Activated naive CD8-positive, alpha-beta T cell treated with anti-CD3 and anti-CD28 coated beads, Interleukin-2, amount 50 U/mL, for 24 hours (primary cell): ENCODE measurements around the gene DHDH.
"Not testable (repeated sequence)": the region's sequence is repeated elsewhere in the genome, so short reads cannot be mapped to it uniquely, and the experiment has no call there.

Experiments
- ATAC-seq: fragments of 150-1000 bp; cut with Tn5 transposase; one replicate; pipeline ENCODE4 v1.10.0; 2021
- DNase-seq: peaks from one replicate; pipeline ENCODE4 v3.0.0; 2021
- H3K27ac Mint-ChIP-seq: one replicate; pipeline ENCODE4 v1.8.0; 2021; ENCODE audit warnings: mild to moderate bottlenecking, mixed read lengths
- H3K27me3 Mint-ChIP-seq: one replicate; pipeline ENCODE4 v1.8.0; 2021; ENCODE audit warnings: mixed read lengths
- H3K36me3 Mint-ChIP-seq: one replicate; pipeline ENCODE4 v1.8.0; 2021; ENCODE audit warnings: low read depth, mixed read lengths
- H3K4me1 Mint-ChIP-seq: one replicate; pipeline ENCODE4 v1.8.0; 2021; ENCODE audit warnings: mixed read lengths
- H3K4me3 Mint-ChIP-seq: one replicate; pipeline ENCODE4 v1.8.0; 2021; ENCODE audit warnings: mild to moderate bottlenecking, moderate library complexity, mixed read lengths
- H3K9me3 Mint-ChIP-seq: one replicate; pipeline ENCODE4 v1.8.0; 2021; ENCODE audit warnings: mixed read lengths

The DHDH gene

DNA sequence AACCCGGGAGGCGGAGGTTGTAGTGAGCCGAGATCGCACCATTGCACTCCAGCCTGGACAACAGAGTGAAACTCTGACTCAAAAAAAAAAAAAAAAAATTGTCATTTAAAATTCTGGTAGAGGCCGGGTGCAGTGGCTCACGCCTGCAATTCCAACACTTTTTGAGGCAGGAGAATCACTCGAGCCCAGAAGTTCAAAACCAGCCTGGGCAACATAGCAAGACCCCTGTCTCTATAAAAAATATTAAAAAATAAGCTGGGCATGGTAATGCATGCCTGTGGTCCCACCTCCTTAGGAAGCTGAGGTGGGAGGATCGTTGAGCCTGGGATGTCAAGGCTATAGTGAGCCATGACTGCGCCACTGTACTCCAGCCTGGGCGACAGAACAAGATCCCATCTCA is 27.2 kb upstream of the DHDH start:
- Mint-ChIP-seq H3K36me3 (peaks cover 41% of the 10 kb centered on the region), H3K27me3 (no peaks in the 10 kb centered on the region), H3K27ac (no peak overlapping the region), H3K4me1 (peaks cover 9% of the 10 kb centered on the region), H3K4me3 (no peak overlapping the region), H3K9me3 (no peaks in the 10 kb centered on the region)
- DNase-seq (no peak), ATAC-seq (no peak)

DNA sequence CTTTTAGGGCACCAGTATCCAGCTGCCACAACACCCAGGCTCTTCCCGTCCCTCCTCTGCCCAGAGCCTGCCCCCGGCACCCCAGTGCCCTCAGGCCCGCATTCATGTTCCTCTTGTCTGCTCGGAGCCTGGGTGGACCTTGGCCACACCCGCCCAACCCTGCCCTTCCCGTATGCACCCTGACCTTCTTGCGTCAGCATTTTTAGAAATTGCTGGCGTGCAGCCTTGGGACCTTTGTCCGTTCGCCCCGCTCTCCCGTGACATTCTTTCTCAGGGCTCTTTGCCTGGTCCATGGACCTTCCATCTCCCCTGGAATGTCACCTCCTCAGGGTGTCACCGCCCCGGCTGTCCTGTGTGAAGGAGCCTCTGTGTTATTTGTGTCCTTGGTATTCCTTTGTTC is 25.8 kb upstream of the DHDH start:
- no peak overlapping the region for H3K4me3 Mint-ChIP-seq
- peaks cover 41% of the 10 kb centered on the region for H3K36me3 Mint-ChIP-seq
- no peak overlapping the region for H3K27ac Mint-ChIP-seq
- no peaks in the 10 kb centered on the region for H3K27me3 Mint-ChIP-seq
- H3K4me1 Mint-ChIP-seq = peaks cover under 1% of the 10 kb centered on the region
- ATAC-seq (no peak), DNase-seq (no peak)
- H3K9me3 Mint-ChIP-seq = no peaks in the 10 kb centered on the region

DNA sequence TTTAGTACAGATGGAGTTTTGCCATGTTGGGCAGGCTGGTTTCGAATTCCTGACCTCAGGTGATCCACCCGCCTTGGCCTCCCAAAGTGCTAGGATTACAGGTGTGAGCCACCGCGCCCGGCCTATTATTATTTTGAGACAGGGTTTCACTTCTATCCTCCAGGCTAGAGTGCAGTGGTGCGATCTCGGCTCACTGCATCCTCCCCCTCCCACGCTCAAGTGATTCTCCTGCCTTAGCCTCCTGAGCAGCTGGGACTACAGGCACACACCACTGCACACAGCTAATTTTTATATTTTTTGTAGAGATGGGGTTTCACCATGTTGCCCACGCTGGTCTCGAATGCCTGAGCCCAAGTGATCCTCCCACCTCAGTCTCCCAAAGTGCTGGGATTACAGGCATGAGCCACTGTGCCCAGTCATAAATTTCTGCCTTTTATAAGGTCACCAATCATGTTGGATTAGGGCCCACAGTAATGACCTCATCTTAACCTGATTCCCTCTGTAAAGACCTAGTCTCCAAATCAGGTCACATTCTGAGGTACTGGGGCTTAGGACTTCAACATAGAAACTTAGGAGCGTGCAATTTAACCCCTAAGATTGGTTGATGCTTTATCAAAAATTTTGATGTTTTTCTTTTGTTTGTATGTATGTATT is 23.9 kb upstream of the DHDH start:
- not testable (repeated sequence) for H3K27ac Mint-ChIP-seq, DNase-seq, ATAC-seq

DNA sequence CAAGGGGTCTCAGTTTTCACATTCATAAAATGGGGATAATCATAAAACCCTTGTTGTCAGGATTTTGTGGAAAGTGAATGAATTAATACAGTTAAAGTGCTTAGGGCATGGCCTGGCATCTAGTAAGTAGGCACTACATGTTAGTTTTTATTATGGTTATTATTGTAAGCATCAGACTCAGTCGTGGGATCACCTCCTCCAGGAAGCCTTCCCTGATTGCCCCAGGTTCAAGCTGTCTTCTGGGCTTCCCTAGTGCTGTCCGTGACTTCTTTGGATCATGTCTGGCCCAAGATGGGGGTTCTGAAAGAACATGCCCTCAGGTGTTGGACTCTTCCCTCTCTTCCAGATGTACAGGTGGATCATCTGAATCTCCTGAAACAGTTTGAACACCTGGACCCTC is 22.7 kb upstream of the DHDH start:
- H3K4me1 Mint-ChIP-seq = no peaks in the 10 kb centered on the region
- H3K9me3 Mint-ChIP-seq = no peaks in the 10 kb centered on the region
- H3K27me3 Mint-ChIP-seq = no peaks in the 10 kb centered on the region
- H3K4me3 Mint-ChIP-seq = no peak overlapping the region
- DNase-seq (no peak), ATAC-seq (no peak)
- H3K27ac Mint-ChIP-seq = no peak overlapping the region
- H3K36me3 Mint-ChIP-seq = peaks cover 43% of the 10 kb centered on the region

More for the DNA sequence above, 23.9 kb upstream of the DHDH start:
- H3K9me3 Mint-ChIP-seq, H3K4me1 Mint-ChIP-seq, H3K4me3 Mint-ChIP-seq, H3K27me3 Mint-ChIP-seq: not testable (repeated sequence)
- peaks cover 52% of the 10 kb centered on the region for H3K36me3 Mint-ChIP-seq

DNA sequence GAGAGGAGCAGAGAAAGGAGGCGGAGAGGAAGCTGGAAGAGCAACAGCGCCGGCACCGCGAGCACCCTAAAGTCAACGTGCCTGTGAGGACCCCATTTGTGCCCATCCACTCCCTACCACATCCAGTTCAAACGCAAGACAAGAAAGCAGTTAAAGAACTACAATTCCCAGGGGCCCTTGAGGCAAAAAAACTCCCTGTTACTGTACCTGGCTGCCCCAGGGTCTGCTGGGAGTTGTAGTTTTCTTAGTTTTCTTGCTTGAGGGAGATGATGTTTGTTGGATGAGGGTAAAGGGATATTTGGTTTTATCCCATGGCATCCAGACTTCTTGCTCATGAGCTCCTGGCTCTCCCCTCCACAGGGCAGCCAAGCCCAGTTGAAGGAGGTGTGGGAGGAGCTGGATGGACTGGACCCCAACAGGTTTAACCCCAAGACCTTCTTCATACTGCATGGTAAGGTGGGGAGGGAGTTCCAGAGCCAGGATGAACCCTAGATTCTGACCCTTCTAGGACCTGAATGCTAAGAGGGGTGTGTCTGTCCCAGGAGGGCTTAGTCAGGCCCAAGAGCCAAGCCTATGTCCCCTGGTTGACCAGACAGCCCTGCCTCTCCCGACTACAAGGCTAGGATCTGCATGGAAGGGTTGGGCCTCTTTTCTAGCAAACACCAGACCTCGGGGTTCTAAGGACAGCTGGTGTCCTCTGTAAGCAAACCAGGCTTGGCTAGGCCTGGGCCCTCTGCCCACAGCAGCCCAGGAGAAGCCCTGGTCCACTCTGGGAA is 20.2 kb upstream of the DHDH start:
- no peaks in the 10 kb centered on the region for H3K9me3 Mint-ChIP-seq
- DNase-seq = no peak
- no peaks in the 10 kb centered on the region for H3K4me1 Mint-ChIP-seq
- peak; percentile 28 for ATAC-seq
- H3K4me3 Mint-ChIP-seq = no peak overlapping the region
- H3K27me3 Mint-ChIP-seq = no peaks in the 10 kb centered on the region
- H3K27ac Mint-ChIP-seq = no peak overlapping the region
- H3K36me3 Mint-ChIP-seq = peaks cover 32% of the 10 kb centered on the region

DNA sequence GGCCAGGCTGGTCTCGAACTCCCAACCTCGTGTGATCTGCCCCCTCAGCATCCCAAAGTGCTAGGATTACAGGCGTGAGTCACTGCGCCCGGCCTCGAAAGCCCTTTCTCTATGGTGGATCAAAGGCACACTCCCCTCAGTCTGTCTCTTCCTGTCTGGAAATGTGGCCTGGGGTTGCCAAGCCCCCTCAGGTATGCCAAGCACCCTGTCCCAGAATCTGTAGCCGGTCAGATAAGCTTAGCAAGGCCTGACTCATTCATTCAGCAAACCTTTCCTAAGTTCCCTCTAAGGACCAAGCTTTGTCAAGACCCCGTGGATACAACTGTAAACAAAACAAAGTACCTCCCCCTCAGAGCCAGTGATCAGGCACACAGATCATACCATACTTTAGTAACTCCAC is 19.3 kb upstream of the DHDH start:
- no peak overlapping the region for H3K4me3 Mint-ChIP-seq
- H3K36me3 Mint-ChIP-seq = peaks cover 38% of the 10 kb centered on the region
- no peaks in the 10 kb centered on the region for H3K4me1 Mint-ChIP-seq
- DNase-seq (no peak), ATAC-seq (no peak)
- no peaks in the 10 kb centered on the region for H3K27me3 Mint-ChIP-seq
- H3K27ac Mint-ChIP-seq = no peak overlapping the region
- no peaks in the 10 kb centered on the region for H3K9me3 Mint-ChIP-seq

DNA sequence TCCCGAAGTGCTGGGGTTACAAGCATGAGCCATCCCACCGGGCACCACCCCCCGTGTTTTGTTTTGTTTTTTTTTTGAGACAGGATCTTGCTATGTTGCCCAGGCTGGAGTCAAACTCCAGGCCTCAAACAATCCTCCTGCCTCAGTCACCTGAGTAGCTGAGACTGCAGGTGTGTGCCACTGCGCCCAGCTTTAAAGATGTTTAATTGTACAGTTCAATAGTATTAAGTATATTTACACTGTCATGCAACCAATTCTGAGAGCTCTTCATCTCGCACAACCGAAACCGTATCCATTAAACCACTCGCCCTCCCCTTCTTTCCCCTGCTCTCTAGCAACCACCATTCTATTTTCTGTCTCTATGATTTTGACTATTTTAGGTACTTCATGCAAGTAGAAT is 17.7 kb upstream of the DHDH start:
- H3K4me3 Mint-ChIP-seq = no peak overlapping the region
- no peaks in the 10 kb centered on the region for H3K27me3 Mint-ChIP-seq
- DNase-seq (no peak), ATAC-seq (no peak)
- no peak overlapping the region for H3K27ac Mint-ChIP-seq
- H3K9me3 Mint-ChIP-seq = no peaks in the 10 kb centered on the region
- H3K36me3 Mint-ChIP-seq = peaks cover 31% of the 10 kb centered on the region
- no peaks in the 10 kb centered on the region for H3K4me1 Mint-ChIP-seq

DNA sequence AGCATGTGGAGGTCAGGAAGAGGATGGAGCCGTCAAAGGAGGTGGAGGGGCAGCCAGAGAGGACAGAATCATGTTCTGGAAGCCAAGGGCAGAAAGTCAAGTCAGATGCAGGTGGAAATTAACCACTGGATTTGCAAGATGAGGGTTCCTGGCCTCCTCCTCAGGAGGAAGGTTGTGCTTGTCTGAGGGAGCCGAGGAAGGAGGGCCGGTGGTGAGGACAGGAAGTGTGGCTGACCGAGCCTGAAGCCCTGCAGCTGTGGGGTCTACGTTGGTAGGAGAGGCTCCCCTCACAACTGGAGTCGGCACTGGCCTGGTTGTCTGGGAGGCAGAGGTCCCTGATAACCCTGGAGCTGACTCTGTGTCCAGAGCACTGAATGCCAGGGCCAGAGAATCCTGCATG is 15.4 kb upstream of the DHDH start:
- Mint-ChIP-seq H3K4me3 (no peak overlapping the region), H3K9me3 (no peaks in the 10 kb centered on the region), H3K27ac (no peak overlapping the region), H3K36me3 (peaks cover 17% of the 10 kb centered on the region), H3K4me1 (no peaks in the 10 kb centered on the region), H3K27me3 (no peaks in the 10 kb centered on the region)
- ATAC-seq (no peak), DNase-seq (no peak)

DNA sequence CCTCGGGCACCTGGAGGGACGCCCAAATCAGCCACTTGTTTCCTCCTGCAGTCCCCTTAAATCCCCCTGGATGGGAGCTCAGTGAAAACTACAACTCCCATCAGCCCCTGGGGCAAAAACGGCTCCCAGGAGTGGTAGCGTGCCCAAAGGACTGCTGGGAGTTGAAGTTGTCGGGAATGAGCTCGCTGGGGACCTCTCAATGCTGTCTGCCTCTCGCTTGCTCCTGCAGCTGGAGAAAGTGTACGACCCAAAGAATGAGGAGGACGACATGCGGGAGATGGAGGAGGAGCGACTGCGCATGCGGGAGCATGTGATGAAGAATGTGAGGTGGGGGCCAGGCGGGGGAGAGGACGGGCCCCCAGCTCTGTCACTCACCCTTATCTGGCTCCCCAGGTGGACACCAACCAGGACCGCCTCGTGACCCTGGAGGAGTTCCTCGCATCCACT is 14.7 kb upstream of the DHDH start:
- H3K4me3 Mint-ChIP-seq = no peak overlapping the region
- peak; percentile 53 for ATAC-seq
- H3K9me3 Mint-ChIP-seq = no peaks in the 10 kb centered on the region
- H3K27me3 Mint-ChIP-seq = no peaks in the 10 kb centered on the region
- no peaks in the 10 kb centered on the region for H3K4me1 Mint-ChIP-seq
- no peak for DNase-seq
- peaks cover 17% of the 10 kb centered on the region for H3K36me3 Mint-ChIP-seq
- no peak overlapping the region for H3K27ac Mint-ChIP-seq

DNA sequence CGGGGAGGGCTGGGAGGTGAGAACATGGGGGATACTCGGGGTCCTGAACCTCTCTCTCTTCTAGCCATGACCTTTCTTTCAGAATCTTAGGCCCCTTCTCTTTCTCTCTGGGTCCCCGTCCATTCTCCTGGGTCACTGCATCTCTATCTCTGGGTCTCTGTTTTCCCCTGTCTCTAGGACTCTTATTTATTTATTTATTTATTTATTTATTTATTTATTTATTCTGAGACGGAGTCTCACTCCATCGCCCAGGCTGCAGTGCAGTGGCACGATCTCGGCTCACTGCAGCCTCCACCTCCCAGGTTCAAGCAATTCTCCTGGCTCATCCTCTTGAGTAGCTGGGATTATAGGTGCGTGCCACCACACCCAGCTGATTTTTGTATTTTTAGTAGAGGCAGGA is 14.2 kb upstream of the DHDH start:
- H3K4me3 Mint-ChIP-seq, DNase-seq, H3K9me3 Mint-ChIP-seq, H3K4me1 Mint-ChIP-seq, ATAC-seq, H3K27me3 Mint-ChIP-seq, H3K27ac Mint-ChIP-seq: not testable (repeated sequence)
- peaks cover 15% of the 10 kb centered on the region for H3K36me3 Mint-ChIP-seq

DNA sequence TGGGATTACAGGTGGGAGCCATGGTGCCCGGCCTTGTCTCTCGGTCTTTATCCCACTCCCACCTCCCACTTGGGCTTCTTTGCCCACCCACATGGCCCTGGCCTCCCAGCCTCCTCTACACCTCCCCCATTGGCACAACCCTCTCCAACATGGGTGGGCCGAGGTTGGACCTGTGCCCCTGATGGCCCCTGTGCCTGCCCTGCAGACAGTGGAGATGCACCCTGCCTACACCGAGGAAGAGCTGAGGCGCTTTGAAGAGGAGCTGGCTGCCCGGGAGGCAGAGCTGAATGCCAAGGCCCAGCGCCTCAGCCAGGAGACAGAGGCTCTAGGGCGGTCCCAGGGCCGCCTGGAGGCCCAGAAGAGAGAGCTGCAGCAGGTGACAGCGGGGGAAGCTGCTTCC is 12.6 kb upstream of the DHDH start:
- Mint-ChIP-seq H3K27ac (no peak overlapping the region), H3K9me3 (no peaks in the 10 kb centered on the region)

DNA sequence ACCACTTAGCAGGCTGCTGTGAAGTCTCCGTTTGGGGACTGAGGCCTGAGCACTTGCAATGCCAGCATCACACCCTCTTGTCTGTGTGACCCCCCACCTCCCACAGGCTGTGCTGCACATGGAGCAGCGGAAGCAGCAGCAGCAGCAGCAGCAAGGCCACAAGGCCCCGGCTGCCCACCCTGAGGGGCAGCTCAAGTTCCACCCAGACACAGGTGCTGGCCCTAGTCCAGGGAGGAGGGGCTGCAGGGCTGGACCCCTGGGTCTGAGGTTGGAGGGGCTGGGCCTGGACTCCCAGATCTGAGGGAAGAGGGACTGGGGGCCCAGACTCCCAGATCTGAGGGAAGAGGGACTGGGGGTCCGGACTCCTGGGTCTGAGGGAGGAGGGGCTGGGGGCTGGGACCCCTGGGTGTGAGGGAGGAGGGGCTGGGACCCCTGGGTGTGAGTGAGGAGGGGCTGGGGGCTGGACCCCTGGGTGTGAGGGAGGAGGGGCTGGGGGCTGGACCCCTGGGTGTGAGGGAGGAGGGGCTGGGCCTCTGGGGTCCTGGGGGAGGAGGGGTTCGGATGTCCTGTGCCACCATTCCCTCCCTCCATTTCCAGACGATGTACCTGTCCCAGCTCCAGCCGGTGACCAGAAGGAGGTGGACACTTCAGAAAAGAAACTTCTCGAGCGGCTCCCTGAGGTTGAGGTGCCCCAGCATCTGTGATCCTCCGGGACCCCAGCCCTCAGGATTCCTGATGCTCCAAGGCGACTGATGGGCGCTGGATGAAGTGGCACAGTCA is 11.6 kb upstream of the DHDH start:
- H3K36me3 Mint-ChIP-seq = peaks cover 9% of the 10 kb centered on the region
- ATAC-seq (no peak), DNase-seq (no peak)
- no peaks in the 10 kb centered on the region for H3K9me3 Mint-ChIP-seq
- no peak overlapping the region for H3K4me3 Mint-ChIP-seq
- no peak overlapping the region for H3K27ac Mint-ChIP-seq
- H3K27me3 Mint-ChIP-seq = no peaks in the 10 kb centered on the region
- H3K4me1 Mint-ChIP-seq = peaks cover 5% of the 10 kb centered on the region

More for the DNA sequence above, 12.6 kb upstream of the DHDH start:
- ATAC-seq (no peak), DNase-seq (no peak)
- H3K4me1 Mint-ChIP-seq = no peaks in the 10 kb centered on the region
- H3K27me3 Mint-ChIP-seq = no peaks in the 10 kb centered on the region
- H3K36me3 Mint-ChIP-seq = peaks cover 10% of the 10 kb centered on the region
- no peak overlapping the region for H3K4me3 Mint-ChIP-seq

DNA sequence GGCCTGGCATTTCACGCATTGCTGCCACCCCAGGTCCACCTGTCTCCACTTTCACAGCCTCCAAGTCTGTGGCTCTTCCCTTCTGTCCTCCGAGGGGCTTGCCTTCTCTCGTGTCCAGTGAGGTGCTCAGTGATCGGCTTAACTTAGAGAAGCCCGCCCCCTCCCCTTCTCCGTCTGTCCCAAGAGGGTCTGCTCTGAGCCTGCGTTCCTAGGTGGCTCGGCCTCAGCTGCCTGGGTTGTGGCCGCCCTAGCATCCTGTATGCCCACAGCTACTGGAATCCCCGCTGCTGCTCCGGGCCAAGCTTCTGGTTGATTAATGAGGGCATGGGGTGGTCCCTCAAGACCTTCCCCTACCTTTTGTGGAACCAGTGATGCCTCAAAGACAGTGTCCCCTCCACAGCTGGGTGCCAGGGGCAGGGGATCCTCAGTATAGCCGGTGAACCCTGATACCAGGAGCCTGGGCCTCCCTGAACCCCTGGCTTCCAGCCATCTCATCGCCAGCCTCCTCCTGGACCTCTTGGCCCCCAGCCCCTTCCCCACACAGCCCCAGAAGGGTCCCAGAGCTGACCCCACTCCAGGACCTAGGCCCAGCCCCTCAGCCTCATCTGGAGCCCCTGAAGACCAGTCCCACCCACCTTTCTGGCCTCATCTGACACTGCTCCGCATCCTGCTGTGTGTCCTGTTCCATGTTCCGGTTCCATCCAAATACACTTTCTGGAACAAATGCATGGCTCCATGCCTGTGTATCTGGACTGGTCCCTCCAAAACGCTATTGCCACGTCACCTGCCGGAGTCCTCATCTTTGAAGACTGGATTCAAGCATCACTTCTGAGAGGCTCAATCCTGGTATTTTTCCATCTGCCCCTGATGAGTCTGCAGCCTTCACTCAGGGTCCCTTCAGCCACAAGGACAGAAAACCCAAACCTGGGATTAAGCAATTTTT is 10.7 kb upstream of the DHDH start:
- no peaks in the 10 kb centered on the region for H3K9me3 Mint-ChIP-seq
- no peak overlapping the region for H3K27ac Mint-ChIP-seq
- H3K27me3 Mint-ChIP-seq = no peaks in the 10 kb centered on the region
- no peak for ATAC-seq
- peaks cover 9% of the 10 kb centered on the region for H3K36me3 Mint-ChIP-seq
- DNase-seq = no peak
- no peak overlapping the region for H3K4me3 Mint-ChIP-seq
- H3K4me1 Mint-ChIP-seq = peaks cover 7% of the 10 kb centered on the region

DNA sequence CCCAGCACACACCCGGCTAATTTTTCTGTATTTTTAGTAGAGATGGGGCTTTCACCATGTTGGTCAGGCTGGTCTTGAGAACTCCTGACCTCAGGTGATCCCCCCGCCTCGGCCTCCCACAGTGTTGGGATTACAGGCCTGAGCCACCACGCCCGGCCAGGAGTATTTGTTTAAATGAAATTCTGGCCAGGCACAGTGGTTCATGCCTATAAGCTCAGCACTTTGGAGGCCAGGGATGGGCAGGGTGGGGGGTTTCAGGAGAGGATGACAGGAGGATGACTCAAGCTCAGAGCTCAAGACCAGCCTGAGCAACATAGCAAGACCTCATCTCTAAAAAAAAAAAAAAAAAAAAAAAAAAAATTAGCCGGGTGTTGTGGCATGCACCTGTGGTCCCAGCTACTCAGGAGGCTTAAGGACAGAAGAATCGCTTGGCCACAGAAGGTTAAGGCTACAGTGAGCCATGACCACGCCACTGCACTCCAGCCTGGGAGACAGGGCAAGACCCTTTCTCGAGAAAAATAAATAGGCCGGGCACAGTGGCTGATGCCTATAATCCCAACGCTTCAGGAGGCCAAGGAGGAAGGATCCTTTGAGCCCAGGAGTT is 8.2 kb upstream of the DHDH start:
- Mint-ChIP-seq H3K27me3 (no peaks in the 10 kb centered on the region), H3K36me3 (peaks cover 3% of the 10 kb centered on the region), H3K4me3 (no peak overlapping the region), H3K9me3 (no peaks in the 10 kb centered on the region), H3K4me1 (peaks cover 7% of the 10 kb centered on the region), H3K27ac (no peak overlapping the region)
- no peak for DNase-seq
- ATAC-seq = no peak
